GM13977 (cell line): ENCODE results near the gene MEGF6.

Experiments
- DNase-seq: peaks from one replicate; pipeline ENCODE4 v3.0.0; 2012; ENCODE audit warnings: low spot score
- in situ Hi-C: fragments of 300-500 bp; cut with MboI; formaldehyde crosslinking; loops from one replicate; pipeline ENCODE4 v1.12.0; 2022; ENCODE audit warnings: low sequenced_read_pairs, low pct_unique_long_range_greater_than_20kb, mixed read lengths, inconsistent platforms; ENCODE audit not compliant: unreplicated experiment
- TF ChIP-seq, protein P1 (sequence below): IDR thresholded peaks from 2 replicates; pipeline ENCODE4 v1.5.1; 2012; ENCODE audit warnings: mild to moderate bottlenecking, control low read depth; ENCODE audit not compliant: insufficient read depth; ENCODE audit errors: extremely low read depth, missing control alignments

The MEGF6 gene

GRCh38 chr1:3515774-3516480 lies 95.4 kb downstream of the MEGF6 start:
- TF ChIP-seq, protein P1, sequence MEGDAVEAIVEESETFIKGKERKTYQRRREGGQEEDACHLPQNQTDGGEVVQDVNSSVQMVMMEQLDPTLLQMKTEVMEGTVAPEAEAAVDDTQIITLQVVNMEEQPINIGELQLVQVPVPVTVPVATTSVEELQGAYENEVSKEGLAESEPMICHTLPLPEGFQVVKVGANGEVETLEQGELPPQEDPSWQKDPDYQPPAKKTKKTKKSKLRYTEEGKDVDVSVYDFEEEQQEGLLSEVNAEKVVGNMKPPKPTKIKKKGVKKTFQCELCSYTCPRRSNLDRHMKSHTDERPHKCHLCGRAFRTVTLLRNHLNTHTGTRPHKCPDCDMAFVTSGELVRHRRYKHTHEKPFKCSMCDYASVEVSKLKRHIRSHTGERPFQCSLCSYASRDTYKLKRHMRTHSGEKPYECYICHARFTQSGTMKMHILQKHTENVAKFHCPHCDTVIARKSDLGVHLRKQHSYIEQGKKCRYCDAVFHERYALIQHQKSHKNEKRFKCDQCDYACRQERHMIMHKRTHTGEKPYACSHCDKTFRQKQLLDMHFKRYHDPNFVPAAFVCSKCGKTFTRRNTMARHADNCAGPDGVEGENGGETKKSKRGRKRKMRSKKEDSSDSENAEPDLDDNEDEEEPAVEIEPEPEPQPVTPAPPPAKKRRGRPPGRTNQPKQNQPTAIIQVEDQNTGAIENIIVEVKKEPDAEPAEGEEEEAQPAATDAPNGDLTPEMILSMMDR: no peak
- in situ Hi-C loops: no loop called here
- DNase-seq: no peak

- DNase-seq: no peak
- in situ Hi-C loops: no loop called here
These were observed 96.0 kb downstream of the MEGF6 start for GRCh38 chr1:3515272-3515671.

DNA sequence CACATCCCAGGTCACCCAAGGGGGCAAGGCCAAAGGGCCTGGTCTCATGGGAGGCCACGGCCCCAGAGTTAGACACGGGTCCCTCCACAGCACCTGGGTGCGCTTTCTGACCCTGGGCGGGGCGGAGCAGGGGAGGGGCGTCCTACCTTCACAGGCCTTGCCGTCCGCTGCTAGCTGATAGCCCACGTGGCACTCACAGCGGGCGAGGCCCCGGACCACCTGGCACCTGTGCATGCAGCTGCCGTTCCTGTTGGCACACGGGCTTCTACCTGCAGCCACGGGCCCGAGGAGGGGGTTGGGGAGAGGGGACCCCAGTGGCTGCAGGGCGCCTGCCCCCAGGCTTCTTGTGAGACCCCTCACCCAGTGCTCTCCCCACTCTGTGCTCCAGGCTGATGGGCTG lies 96.9 kb downstream of the MEGF6 start:
- DNase-seq: no peak
- in situ Hi-C loops: no loop called here
- TF ChIP-seq, protein P1: no peak

More at GRCh38 chr1:3515272-3515671, 96.0 kb downstream of the MEGF6 start:
- TF ChIP-seq, protein P1: no peak

DNA sequence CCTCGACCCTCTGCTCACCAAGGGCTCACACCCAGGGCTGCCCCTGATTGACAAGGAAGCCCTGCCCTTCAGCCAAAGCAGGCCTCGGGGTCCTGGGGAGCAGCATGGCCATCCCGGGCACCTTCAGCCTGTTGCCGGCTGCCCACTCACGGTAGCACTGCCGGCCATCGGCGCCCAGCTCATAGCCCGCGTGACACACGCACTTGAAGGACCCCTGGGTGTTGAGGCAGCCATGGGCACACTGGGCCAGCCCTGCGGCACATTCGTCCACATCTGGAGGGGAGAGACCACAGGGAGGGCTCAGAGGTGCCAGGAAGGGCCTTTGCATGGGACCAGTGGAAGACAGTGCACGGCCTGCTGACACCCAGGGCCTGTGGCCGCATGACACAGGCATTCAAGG lies 99.5 kb downstream of the MEGF6 start:
- TF ChIP-seq, protein P1: no peak
- DNase-seq: no peak
- in situ Hi-C loops: no loop called here

- DNase-seq: no peak
- TF ChIP-seq, protein P1: no peak
- in situ Hi-C loops: no loop called here
These were observed 100.0 kb downstream of the MEGF6 start for GRCh38 chr1:3511306-3511705.

DNA sequence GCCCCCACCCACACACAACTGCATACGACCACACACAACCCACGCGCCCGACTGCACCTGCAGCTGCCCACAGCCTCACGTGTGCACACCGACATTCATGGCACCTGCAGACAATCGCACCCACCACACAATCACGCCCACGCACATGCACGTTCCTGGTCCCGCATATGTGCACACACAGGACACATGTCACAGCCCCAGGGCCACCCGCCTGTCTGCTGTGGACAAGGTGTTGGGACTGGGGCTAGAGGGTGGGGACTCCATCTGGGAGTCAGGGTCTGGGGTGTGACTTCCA lies 100.4 kb downstream of the MEGF6 start:
- in situ Hi-C loops: no loop called here
- TF ChIP-seq, protein P1: no peak
- no peak for DNase-seq
